Glomerular endothelial cell (primary cell): ENCODE results near the gene SPATA32. TPM values are rescaled to one million over a fixed set of nuclear protein-coding genes. Genes with fewer than 3 reads are reported as not detected.
"Not testable (repeated sequence)": the region's sequence is repeated elsewhere in the genome, so short reads cannot be mapped to it uniquely, and the experiment has no call there.

Experiments
- DNase-seq: peaks from one replicate; pipeline ENCODE4 v3.0.0-alpha.2; 2011; ENCODE audit warnings: low read depth, low spot score; ENCODE audit errors: extremely low read depth
- total RNA-seq: library from RNA; depleted of rRNA; stranded (reverse); fragments of >200 nt; gene quantifications from 2 replicates; pipeline ENCODE4 v1.2.3, GENCODE V29; 2015

SPATA32 gene
- total RNA-seq, 1 donor from 2014 or later: not detected

DNA sequence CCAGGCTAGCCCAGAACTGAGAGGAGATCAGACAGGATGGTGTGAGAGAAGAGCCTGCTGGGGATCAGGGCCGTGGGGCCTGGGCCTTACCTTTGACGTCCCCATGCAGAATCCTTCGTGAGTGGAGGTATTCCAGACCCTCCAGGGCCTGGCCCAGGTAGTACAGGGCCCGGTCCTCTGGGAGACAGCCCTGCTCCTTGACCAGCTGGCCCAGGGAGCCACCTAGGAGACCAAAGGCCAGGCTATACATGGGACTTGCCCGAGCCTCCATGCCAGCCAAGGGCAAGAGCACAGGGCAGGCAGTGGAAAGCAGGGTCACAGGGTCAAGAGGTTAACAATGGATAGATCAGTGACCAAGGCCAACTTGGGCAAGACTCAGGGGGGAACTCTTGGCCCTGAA, 12.1 kb upstream of the SPATA32 start:
- DNase-seq: no peak

DNA sequence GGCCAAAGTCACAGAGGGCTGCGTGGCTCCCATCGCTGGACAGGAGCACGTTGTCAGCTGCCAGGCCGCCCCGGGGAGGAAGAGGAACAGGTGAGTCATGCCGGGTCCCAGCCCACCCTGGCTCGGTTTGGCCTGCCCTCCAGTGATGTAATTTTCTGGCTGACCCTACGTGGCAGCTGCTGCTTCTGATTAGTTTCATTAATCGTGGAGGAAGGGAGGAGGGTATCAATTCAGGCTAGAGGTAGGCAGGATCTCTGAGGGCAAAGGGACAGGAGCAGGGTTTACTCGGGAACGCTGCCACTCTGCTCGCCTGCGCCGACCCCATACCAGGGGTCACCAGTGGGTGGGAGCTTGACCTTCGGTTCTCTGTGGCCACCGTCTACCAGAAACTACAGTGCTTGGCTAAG, 11.7 kb upstream of the SPATA32 start:
- no peak for DNase-seq

DNA sequence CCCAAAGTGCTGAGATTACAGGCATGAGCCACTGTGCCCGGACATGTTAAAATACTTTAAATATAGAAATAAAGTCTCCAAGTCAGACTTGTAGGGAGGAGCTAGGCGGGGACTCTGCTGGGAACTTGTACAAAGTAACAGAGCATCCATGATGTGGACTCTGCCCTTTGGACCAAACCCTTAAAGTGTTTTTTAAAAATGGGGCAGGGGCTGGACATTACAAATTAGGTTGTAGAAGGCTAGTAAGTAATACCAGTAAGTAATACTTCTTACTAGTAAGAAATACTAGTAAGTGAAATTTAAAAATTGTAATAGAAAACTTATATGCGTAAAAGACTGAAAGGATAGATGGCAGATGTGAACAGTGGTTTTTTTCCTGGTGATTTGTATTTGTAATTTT, 9.7 kb upstream of the SPATA32 start:
- no peak for DNase-seq

DNA sequence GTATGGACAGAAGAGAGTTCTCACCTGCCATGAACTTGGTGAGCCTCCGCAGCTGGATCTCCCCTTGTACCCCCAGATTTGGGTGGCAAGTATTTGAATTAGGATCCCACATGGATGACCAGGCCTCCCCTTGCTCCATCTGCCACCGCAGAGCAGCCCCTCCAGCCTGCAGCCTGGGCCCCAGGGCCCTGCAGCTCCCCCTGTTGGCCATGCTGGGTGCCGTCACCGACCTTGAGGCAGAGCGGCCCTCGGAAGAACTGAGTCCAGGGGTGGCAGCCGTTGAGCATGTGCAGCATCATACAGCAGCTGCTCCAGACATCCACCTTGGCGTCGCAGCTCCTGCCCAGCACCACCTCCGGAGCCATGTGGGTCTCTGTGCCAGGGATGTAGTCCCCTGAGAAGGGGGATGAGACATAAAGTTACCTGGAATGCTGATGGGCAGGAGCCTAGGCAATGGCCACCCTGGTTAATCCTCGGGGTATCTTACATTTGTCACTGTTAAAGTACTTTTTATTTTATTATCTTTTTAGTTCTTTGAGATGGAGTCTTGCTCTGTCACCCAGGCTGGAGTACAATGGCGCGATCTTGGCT, 9.0 kb upstream of the SPATA32 start:
- no peak for DNase-seq

DNA sequence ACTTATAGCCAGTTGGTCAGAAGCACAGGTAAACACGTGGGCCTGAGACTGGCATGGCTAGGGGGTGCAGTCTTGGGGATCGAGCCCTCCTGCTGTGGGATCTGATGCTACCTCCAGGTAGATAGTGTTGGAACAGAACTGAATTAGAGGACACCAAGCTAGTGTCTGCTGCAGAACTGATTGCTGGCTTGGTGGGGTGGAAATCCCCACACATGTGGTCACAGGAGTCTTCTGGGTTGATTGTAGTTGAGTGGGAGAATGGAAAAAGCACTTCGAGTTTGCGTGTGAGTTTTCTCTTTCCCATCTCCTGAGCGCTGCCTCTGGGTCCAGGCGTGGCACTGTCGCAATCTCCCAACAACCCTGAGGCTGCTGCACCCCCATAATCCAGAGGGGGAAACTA, 8.0 kb upstream of the SPATA32 start:
- DNase-seq: no peak

DNA sequence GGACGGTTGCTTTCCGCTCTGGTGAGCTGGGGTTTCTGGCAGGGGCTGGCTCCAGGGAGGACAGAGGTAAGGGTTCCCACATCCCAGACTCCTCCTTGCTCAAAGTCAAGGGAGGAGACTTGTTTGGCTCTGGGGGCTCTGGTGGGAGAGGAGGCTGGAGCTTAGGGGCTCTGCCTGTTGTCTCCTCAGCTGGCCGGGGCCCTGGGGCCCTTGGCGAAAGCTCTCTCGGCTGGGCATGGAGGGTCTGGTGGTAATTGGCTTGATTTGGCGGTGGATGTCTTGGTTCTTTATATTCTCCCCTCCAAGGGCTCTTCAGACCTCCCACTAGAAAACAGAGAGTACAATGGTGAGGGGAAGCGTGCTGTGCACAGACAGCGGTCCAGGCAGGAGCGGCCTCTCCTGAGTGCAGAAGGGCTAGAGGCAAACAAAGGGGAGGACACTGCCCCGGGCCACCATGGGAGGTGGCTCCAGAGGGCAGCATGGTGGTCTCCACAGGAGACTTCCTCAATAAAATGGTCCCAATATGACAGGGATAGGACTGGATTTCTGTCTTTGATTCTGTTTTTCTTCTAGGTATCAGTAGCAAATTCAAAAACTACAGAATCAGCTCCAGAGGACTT, 5.7 kb upstream of the SPATA32 start:
- DNase-seq: no peak

DNA sequence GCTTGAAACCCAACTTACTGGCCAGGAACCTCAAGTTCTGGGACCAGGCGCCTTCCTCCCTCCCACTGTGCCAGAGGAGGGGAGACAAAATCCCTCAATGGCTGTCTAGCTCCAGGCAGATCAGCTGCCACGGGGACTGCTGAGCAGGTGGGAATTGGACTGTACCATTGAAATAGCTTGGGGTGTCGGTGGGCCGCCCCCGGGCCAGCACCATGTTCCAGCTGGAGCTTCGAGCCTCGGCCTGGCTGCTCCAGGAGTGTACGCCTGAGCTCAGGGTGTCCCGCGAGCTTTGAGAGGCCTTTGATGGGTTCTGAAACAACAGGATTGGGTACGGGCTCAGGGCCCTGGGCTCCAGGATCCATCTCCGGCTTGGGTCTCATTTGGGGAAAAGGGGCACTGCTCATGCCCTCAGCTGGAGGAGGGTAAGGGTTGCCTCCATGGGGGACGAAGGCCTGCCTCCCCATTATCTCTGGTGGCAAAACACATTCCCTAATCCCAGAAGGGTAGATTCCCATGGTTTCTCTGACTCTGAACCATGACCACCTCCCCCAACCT, 4.6 kb upstream of the SPATA32 start:
- no peak for DNase-seq

DNA sequence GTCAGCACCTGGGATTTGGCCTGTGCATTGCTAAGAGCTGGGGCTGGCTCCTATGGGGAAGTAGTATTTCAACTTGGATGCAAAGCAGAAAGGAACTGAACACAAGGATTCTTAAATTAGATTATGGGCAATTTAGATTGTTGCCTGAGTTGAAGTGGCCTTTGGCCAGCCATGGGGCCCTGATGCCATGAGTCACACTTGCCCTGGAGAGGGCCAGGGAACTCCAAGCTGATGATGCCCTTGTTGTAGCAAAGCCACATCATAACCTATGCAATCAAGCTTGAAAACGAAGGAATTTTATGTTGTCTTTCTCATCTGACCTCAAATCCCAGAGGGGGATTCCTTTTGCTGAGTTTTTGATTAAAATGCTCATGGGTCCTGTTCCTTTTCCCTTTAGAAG, 3.9 kb upstream of the SPATA32 start:
- DNase-seq: no peak

DNA sequence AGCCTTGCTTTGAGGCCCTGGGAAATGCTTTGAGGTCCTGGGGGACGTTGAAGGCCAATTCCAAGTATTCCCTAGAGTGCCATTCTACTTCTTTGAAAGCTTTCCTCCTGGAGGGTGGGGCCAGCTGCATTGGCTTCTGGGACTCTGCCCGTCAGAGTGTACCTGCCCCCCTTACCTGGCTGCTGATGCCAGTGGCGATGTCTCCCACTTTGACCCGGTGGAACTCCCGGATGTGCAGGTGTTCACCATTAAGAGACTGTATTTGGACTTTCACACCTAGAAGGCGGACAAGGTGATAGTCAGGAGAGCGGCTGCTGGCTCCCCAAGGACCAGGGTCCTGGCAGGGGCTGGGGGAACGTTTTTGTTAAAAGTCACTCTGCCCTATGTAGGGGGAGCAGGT, 3.1 kb upstream of the SPATA32 start:
- no peak for DNase-seq

DNA sequence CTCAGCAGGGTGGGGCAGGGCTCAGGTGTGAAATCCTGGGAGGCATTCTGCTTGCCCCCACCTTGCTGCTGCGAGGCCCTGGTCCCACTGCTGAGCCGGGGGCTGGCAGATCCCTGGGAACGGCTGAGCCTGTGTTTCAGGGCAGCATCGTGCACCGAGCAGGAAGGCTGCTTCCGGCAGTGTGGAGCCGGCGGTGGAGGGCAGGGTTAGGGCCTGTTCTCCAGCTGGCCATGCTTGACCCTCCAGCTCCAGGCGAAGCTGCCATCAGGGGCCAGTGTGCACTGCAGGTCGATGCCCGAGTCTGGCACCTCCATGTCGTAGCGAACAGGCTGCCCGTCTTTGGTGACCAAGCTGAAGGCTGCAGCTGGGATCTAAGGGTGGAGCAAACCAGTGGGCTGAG, 2.5 kb upstream of the SPATA32 start:
- no peak for DNase-seq

DNA sequence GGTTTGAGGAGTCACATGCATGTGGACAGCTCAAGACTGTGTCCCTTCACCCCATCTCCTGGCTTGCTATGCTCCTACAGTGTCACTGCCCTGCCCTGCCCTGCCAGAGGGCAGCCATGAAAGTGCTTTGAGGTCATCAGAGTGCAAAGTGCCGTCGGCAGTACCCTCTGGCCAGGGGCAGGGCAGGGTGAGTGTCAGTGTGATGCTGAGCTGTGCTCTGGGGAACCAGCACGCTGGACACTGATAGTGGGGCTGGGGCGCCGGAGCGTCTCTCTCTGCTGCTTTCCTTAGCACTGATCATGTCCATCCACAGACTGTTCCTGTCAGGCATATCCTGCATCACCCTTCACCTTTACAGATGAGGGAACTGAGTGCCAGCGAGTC, 1.6 kb upstream of the SPATA32 start:
- DNase-seq: no peak

DNA sequence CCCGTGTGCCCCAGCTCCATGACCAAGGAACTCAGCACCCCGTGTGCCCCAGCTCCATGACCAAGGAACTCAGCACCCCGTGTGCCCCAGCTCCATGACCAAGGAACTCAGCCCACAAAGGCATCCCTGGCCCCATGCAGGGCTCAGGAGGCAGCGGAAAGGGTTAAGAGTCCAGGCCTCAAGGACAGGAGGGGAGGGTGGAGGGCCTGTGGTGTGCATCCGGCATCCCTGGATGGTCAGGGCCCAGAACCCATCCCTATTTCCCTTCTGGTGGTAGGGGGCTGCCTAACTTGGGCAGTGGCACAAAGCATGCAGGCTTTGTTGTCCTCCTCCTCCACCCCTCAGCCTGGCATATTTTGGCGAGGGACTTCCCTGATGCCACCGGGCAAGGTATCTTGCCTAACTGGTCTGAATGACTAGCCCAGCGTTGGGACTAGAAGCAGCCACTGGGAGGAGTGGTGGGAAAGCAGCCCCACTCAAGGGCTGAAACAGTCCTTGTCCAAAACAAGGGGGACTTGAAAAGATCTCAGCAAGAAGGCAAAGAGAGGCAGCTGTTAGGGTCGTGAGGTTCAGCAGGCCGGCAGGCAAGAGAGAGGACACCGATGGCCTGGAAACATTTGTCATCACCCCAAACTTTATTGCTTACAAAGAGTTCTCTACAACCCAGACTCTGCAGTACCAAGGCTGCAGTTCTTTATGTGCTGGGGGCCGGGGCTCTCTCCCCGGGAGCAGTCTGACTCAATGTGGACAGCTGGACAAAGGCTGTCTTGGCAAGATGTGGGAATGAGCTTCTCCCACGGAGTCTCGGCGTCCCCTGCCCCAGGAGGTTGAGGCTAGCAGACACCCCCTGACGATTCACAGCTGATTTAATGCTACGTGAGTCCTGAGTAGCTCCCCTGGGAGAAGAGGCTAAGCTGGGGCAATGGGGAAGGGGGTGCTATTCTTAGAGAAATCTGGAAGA, 902 bp upstream of the SPATA32 start:
- no peak for DNase-seq

DNA sequence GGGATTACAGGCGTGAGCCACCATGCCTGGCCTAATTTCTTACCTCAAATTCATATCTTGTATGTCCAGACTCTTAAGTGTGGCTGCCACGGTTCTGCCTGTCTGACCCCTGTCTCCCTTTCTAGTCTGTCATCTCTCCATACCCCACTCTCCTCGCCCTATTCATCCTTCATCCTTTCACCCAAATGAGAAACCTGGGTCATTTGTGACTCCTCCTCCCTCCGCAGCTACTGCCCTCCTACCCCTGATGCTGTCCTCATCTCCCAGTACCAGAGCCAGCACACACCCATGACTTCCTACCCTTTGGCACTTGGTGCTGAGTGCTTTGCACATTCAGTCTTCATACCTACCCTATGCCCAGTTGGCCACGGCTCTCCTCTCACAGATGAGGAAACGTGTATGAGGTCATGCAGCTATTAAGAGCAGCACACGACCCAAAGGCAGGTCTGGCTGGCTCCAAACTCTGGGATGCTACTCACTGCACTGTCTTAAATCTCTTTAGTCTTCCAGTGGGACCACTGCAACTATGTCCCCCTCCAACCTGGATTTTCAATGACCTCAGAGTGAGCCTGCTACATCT, 1.6 kb downstream of the SPATA32 start:
- no peak for DNase-seq

DNA sequence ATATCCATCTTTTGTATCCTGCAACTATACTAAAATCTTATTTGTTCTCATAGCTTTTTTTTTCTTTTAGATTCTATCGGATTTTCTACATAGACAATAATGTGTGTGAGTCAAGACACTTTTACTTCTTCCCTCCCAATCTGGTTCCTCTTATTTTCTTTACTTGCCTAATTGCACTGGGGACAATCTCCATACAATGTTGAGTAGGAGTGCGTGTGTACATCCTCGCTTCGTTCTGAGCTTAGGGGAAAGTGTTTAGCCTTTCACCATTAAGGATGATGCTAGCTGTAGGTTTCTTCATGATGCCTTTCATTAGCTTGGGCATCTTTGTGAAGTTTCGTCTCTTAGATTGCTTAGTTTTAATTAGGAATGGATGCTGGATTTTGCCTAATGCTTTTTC, 2.9 kb downstream of the SPATA32 start:
- DNase-seq: no peak

DNA sequence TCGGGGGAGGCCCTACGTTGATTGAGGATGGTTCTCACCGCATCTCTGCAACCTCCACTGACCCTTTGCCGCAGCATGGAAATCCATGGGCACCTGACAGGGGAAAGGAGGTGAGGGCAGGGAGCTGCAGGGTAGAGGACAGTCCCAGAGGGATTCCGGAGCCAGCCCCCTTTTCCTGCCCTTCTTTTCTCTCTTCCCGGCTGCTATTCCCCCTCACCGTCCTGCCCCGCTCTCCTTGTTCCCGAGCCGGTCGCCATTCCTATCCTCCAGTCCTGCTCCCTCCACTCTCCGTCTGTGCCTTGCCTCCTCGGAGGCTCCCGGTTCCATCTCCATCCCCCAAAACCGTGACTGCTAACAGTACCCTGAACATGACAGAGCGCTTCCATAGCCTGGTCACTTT, 4.8 kb downstream of the SPATA32 start:
- no peak for DNase-seq

DNA sequence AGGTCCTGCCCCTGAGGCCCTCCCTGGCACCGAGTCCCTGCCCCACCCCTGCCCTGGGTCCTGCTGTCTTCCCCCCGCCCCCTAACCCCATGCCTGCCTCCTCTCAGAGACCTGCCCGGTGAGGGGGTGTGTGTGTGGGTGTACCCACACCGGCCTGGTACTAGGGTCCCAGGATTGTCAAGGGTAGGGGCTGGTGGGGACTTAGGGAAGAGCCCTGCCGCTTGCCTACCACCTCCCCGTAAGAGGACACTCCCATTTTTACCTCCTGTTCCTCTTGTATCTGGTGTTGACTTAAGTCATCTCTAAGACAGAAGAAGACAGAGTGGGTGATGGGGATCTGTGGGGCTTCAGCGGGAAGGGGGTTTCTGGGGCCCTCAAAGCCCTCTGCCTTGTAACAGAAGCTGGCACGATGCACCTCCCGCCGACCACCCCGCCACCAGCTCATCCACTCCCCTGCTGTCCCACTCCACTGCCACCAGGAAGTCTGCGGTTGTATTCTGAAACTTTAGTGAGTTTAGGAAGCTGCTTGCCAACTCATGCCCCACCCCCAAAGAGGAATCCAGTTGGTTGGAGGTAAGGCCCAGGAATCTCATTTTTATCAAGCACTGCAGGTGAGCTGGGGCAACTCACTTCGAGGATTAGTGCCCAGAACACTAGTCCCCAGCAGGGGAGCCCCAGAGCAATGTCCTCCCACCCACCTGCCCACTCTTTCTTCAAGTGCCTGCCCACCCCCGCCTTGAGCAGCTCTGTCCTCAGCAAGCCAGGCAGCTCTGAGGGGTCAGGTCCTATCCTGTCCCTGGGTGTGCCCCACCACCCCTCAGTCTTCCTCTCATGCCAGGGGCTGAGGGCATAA, 5.6 kb downstream of the SPATA32 start:
- no peak for DNase-seq

DNA sequence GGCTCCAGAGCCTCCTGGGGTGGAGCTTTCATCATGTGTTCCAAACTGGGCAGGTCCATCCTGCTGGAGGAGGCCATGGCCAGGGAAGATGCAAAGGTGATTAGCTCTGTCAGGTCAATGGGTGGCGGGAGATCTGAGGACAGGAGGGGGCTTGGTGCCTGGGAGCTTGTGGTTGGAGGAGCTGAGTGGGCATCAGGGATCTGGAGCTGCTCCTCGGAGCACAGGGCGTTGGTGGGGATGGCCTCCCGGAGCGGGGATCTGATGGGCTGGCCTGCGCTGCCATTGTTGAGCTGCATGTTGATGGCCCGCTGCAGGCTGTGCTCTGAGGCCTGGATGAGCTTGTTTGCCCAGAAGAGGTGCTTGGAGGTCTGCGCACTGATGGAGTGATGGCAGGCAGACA, 6.5 kb downstream of the SPATA32 start:
- no peak for DNase-seq

DNA sequence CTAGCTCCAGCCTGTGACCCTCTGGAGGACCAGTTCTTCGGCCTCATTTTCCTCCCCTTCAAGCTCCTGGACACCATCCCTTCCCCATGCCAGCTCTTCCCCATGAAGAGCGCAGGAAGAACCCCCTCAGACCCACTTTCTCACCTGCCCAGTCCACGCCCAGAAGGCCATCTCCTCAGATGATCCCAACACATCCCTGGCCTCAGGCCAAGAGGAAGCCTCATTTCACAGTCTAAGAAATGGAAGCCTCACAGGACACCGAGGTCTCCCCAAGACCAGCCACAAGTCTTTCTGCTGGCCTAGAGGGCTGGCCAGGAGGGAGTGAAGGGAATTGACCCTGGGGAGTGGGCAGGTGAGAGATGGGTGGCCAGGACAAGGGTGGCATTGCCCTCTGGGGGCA, 8.0 kb downstream of the SPATA32 start:
- no peak for DNase-seq

DNA sequence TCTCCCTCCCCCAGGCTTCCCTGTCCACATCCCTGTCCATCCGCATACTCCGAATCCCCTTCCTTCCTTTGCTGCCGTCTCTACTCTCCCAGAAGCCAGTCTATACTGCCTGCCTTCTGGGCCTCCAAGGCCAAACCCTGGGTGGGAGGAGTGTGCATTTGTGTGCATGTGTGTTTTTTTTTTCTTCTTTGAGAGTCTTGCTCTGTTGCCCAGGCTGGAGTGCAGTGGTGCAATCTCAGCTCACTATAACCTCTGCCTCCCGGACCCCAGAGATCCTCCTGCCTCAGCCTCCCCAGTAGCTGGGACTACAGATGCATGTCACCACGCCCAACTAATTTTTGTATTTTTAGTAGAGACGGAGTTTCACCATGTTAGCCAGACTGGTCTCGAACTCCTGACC, 8.7 kb downstream of the SPATA32 start:
- not testable (repeated sequence) for DNase-seq

DNA sequence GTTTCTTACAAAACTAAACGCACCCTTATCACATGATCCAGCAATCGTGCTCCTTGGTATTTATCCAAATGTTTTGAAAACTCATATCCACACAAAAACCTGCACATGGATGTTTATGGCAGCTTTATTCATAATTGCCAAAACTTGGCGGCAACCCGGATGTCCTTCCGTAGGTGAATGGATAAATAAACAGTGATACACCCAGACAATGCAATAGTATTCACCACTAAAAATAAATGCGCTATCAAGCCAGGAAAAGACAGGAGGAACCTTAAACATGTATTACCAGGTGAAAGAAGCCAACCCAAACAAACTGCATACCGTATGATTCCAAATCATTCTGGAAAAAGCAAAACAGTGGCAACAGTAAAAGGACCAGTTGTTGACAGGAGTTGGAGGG, 10.0 kb downstream of the SPATA32 start:
- DNase-seq: no peak
